Smooth muscle cell (in vitro differentiated cells): ENCODE measurements around the gene ONECUT3. TPM values are rescaled to one million over a fixed set of nuclear protein-coding genes. Genes with fewer than 3 reads are reported as not detected.

ENCODE experiments used
- DNase-seq: peaks from one replicate; lab custom pipeline; 2025; ENCODE audit not compliant: unreplicated experiment; lab: John Stamatoyannopoulos, UW
- H2AFZ ChIP-seq: fragments of 200-600 bp; sonication (generic); 2 replicates; pipeline ENCODE4 v1.6.0; 2016; ENCODE audit warnings: antibody characterized with exemption, low read depth, mild to moderate bottlenecking
- H3F3A ChIP-seq: fragments of 200-600 bp; sonication (generic); 2 replicates; pipeline ENCODE4 v1.6.0; 2017; ENCODE audit warnings: antibody characterized with exemption, low read depth
- H3K27ac ChIP-seq: fragments of 200-600 bp; sonication (generic); 2 replicates; pipeline ENCODE4 v1.5.1; 2016; ENCODE audit warnings: low read depth, mild to moderate bottlenecking
- H3K27me3 ChIP-seq: fragments of 200-600 bp; sonication (generic); 2 replicates; pipeline ENCODE4 v1.6.1; 2016; ENCODE audit warnings: low read depth, mild to moderate bottlenecking
- H3K36me3 ChIP-seq: fragments of 200-600 bp; sonication (generic); 2 replicates; pipeline ENCODE4 v1.5.1; 2016; ENCODE audit warnings: low read depth
- H3K4me1 ChIP-seq: fragments of 200-600 bp; sonication (generic); 2 replicates; pipeline ENCODE4 v1.5.1; 2016; ENCODE audit warnings: low read depth
- H3K4me2 ChIP-seq: fragments of 200-600 bp; sonication (generic); 2 replicates; pipeline ENCODE4 v1.6.0; 2016; ENCODE audit warnings: mild to moderate bottlenecking
- H3K4me3 ChIP-seq: fragments of 200-600 bp; sonication (generic); 2 replicates; pipeline ENCODE4 v1.5.1; 2016; ENCODE audit warnings: mild to moderate bottlenecking
- H3K79me2 ChIP-seq: fragments of 200-600 bp; sonication (generic); 2 replicates; pipeline ENCODE4 v1.6.0; 2016; ENCODE audit warnings: low read depth, mild to moderate bottlenecking
- H3K9ac ChIP-seq: fragments of 200-600 bp; sonication (generic); 2 replicates; pipeline ENCODE4 v1.6.0; 2016; ENCODE audit warnings: low read depth
- H3K9me3 ChIP-seq: fragments of 200-600 bp; sonication (generic); replicated peaks from 2 replicates; pipeline ENCODE4 v1.5.1; 2016; ENCODE audit warnings: low read depth
- H4K20me1 ChIP-seq: fragments of 200-600 bp; sonication (generic); 2 replicates; pipeline ENCODE4 v1.6.0; 2016; ENCODE audit warnings: low read depth
- CTCF ChIP-seq: fragments of 200-600 bp; sonication (generic); IDR thresholded peaks from 2 replicates; pipeline ENCODE4 v1.5.1; 2017; ENCODE audit warnings: borderline replicate concordance, mild to moderate bottlenecking, antibody characterized with exemption; ENCODE audit not compliant: insufficient read depth, poor library complexity, severe bottlenecking
- WGBS: methylation state at CpG from one replicate; pipeline ENCODE4 v1.1.7; 2016; ENCODE audit warnings: low lambda C conversion rate; 5-methylcytosine and 5-hydroxymethylcytosine counted together
- polyA plus RNA-seq: library from polyadenylated mRNA; unstranded; fragments of >200 nt; fragmentation: Nextera tagmentation; extraction: Ambion mirVana; gene quantifications from 2 replicates; pipeline ENCODE4 v1.2.1, GENCODE V29; 2016
- total RNA-seq: library from RNA; depleted of rRNA; stranded (reverse); fragments of >200 nt; gene quantifications from 2 replicates; pipeline ENCODE4 v1.2.3, GENCODE V29; 2014

The ONECUT3 gene
- total and polyA plus RNA-seq, 2 experiments from 2014 or later: not detected

GRCh38 chr19:1825909-1826556 is 72.7 kb downstream of the ONECUT3 start:
- Histone ChIP-seq H3K4me1 (no peaks in the 10 kb centered on the region), H3K36me3 (no peaks in the 10 kb centered on the region), H3K4me3 (peak overlapping the region; percentile 8), H3K27me3 (no peaks in the 10 kb centered on the region), H3K27ac (no peak overlapping the region), H3K79me2 (peaks cover 4% of the 10 kb centered on the region), H3K9me3 (no peaks in the 10 kb centered on the region), H2AFZ (no peak overlapping the region), H3F3A (no peaks in the 10 kb centered on the region), H3K9ac (no peak overlapping the region), H4K20me1 (peaks cover 43% of the 10 kb centered on the region), H3K4me2 (no peak overlapping the region)
- 67% methylated on average over 12 of the region's 15 CpGs for WGBS
- peak; percentile 44 for DNase-seq
- TF ChIP-seq CTCF: peak; percentile 96

- no peak overlapping the region for H3K27ac ChIP-seq
Measured at GRCh38 chr19:1826557-1827521, 73.5 kb downstream of the ONECUT3 start.

GRCh38 chr19:1827566-1828278 is 74.4 kb downstream of the ONECUT3 start:
- Histone ChIP-seq H3K36me3 (no peaks in the 10 kb centered on the region), H3K27me3 (no peaks in the 10 kb centered on the region), H3K79me2 (peaks cover 4% of the 10 kb centered on the region), H4K20me1 (peaks cover 60% of the 10 kb centered on the region), H3K4me3 (no peak overlapping the region), H3K4me2 (no peak overlapping the region), H3K4me1 (no peaks in the 10 kb centered on the region), H3K9ac (no peak overlapping the region), H3K27ac (no peak overlapping the region), H3K9me3 (no peaks in the 10 kb centered on the region), H3F3A (no peaks in the 10 kb centered on the region), H2AFZ (no peak overlapping the region)
- no peak for DNase-seq
- 96% methylated on average over 35 of the region's 41 CpGs for WGBS
- no peak for TF ChIP-seq CTCF

More at GRCh38 chr19:1826557-1827521, 73.5 kb downstream of the ONECUT3 start:
- H3K9me3 ChIP-seq: no peaks in the 10 kb centered on the region
- no peaks in the 10 kb centered on the region for H3K36me3 ChIP-seq
- no peak for TF ChIP-seq CTCF
- H2AFZ ChIP-seq: no peak overlapping the region
- H3K27me3 ChIP-seq: no peaks in the 10 kb centered on the region
- no peaks in the 10 kb centered on the region for H3F3A ChIP-seq
- 75% methylated on average over 37 of the region's 63 CpGs for WGBS
- H3K9ac ChIP-seq: no peak overlapping the region
- H3K4me3 ChIP-seq: peak overlapping the region; percentile 8
- H3K4me2 ChIP-seq: no peak overlapping the region
- no peak for DNase-seq
- no peaks in the 10 kb centered on the region for H3K4me1 ChIP-seq
- H3K79me2 ChIP-seq: peaks cover 4% of the 10 kb centered on the region
- peaks cover 51% of the 10 kb centered on the region for H4K20me1 ChIP-seq
